SU-DHL-6 (cell line): ENCODE measurements around the gene LPIN1.

Source experiments
- H2AFZ ChIP-seq: fragments of 200-600 bp; sonication (generic); 2 replicates; pipeline ENCODE4 v1.6.1; 2014; ENCODE audit warnings: low read depth, mild to moderate bottlenecking, moderate library complexity, mixed read lengths, antibody characterized with exemption, low read length; ENCODE audit not compliant: severe bottlenecking
- H3F3A ChIP-seq: fragments of 200-600 bp; shearing (Covaris generic); 2 replicates; pipeline ENCODE4 v1.6.0; 2016; ENCODE audit warnings: antibody characterized with exemption, mild to moderate bottlenecking; ENCODE audit not compliant: insufficient read depth
- H3K27ac ChIP-seq: fragments of 200-600 bp; sonication (generic); 2 replicates; pipeline ENCODE4 v1.5.1; 2016; ENCODE audit warnings: low read depth, mild to moderate bottlenecking, low read length, moderate library complexity, mixed read lengths
- H3K27me3 ChIP-seq: fragments of 200-600 bp; sonication (generic), shearing (Covaris generic); 2 replicates; pipeline ENCODE4 v1.6.0; 2014; ENCODE audit warnings: mild to moderate bottlenecking, low read length
- H3K36me3 ChIP-seq: fragments of 200-600 bp; sonication (generic); 2 replicates; pipeline ENCODE4 v1.6.1; 2014; ENCODE audit warnings: mild to moderate bottlenecking, low read length, mixed read lengths
- H3K4me2 ChIP-seq: fragments of 300-600, 200-600 bp; shearing (Covaris generic), sonication (generic); 2 replicates; pipeline ENCODE4 v1.6.0; 2014; ENCODE audit warnings: low read length, low read depth, mild to moderate bottlenecking; ENCODE audit not compliant: poor library complexity, severe bottlenecking
- H3K4me3 ChIP-seq: fragments of 200-600 bp; sonication (generic); 2 replicates; pipeline ENCODE4 v1.5.1; 2014; ENCODE audit warnings: antibody characterized with exemption, low read length, mild to moderate bottlenecking, mixed read lengths; ENCODE audit not compliant: insufficient read depth, poor library complexity, severe bottlenecking
- H3K79me2 ChIP-seq: fragments of 200-600 bp; sonication (generic); 2 replicates; pipeline ENCODE4 v1.6.1; 2014; ENCODE audit warnings: mild to moderate bottlenecking, low read length, moderate library complexity; ENCODE audit not compliant: insufficient read depth
- H3K9ac ChIP-seq: fragments of 200-600 bp; sonication (generic); 2 replicates; pipeline ENCODE4 v1.7.0; 2014; ENCODE audit warnings: mild to moderate bottlenecking, low read length
- H3K9me2 ChIP-seq: fragments of 200-600 bp; sonication (generic); replicated peaks from 2 replicates; pipeline ENCODE4 v1.6.1; 2014; ENCODE audit warnings: low read length; ENCODE audit not compliant: insufficient read depth
- H3K9me3 ChIP-seq: fragments of 200-600 bp; sonication (generic); 2 replicates; pipeline ENCODE4 v1.6.1; 2014; ENCODE audit warnings: low read length, mixed read lengths; ENCODE audit not compliant: insufficient read depth
- H4K20me1 ChIP-seq: fragments of 200-600 bp; sonication (generic); 2 replicates; pipeline ENCODE4 v1.6.1; 2014; ENCODE audit warnings: low read depth, mild to moderate bottlenecking, antibody characterized with exemption, low read length, moderate library complexity, mixed read lengths
- EZH2phosphoT487 ChIP-seq: fragments of 200-600 bp; sonication (generic), shearing (Covaris generic); conservative IDR thresholded peaks from 2 replicates; pipeline ENCODE4 v1.6.1; 2018; ENCODE audit warnings: mild to moderate bottlenecking, antibody characterized with exemption, low read length, moderate library complexity, mixed read lengths
- TF ChIP-seq, protein P1 (sequence below): fragments of 200-600 bp; sonication (generic); IDR thresholded peaks from one replicate; pipeline ENCODE4 v1.5.1; 2017; ENCODE audit warnings: antibody characterized with exemption, mild to moderate bottlenecking, low read length, moderate library complexity; ENCODE audit not compliant: insufficient read depth, poor library complexity, severe bottlenecking

Gene LPIN1

DNA sequence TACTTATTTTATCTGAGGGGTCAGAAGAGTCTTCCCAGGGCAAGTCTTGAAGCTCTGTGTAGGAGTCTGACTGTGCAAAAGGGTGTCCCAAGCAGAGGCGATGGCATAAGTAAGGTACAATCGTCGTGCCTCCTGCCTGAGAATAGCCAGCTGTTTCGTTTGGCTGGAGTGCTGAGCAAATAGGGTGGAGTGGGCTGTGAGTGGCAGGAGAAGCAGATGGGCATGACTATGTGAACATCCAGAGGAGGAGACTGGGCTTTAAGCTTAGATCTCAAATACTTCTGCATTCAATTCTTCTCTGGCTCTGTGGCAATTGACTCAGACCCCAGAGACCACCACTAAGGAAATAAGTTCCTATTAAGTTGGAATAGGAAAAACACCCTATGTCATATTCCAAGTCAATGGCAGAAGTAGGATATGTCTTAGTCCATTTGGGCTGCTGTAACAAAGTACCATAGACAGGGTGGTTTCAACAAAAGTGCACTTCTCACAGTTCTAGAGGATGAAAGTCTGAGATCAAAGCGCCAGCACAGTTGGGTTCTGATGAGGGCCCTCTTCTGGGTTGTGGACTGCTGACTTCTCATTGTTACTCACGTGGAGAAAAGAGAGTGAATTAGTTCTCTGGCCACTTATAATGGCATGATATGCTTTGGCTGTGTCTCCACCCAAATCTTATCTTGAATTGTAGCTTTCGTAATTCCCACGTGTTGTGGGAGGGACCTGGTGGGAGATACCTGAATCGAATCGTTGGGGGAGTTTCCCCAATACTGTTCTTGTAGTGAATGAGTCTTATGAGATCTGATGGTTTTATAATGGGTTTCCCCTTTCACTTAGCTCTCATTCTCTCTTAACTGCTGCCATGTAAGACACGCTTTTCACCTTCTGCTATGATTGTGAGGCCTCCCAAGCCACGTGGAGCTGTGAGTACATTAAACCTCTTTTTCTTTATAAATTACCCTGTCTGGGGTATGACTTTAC, 120.2 kb downstream of the LPIN1 start:
- no peak overlapping the region for H3K27ac ChIP-seq
- H3K79me2 ChIP-seq: no peaks in the 10 kb centered on the region
- no peaks in the 10 kb centered on the region for H4K20me1 ChIP-seq
- no peak overlapping the region for H2AFZ ChIP-seq
- no peaks in the 10 kb centered on the region for H3K9me2 ChIP-seq
- no peak overlapping the region for H3K9ac ChIP-seq
- no peaks in the 10 kb centered on the region for H3F3A ChIP-seq
- H3K27me3 ChIP-seq: no peaks in the 10 kb centered on the region
- H3K4me2 ChIP-seq: no peak overlapping the region
- H3K4me3 ChIP-seq: no peak overlapping the region
- peaks cover 12% of the 10 kb centered on the region; the same call in 1 of the 2 replicates for H3K36me3 ChIP-seq
- no peak for TF ChIP-seq EZH2phosphoT487
- TF ChIP-seq, protein P1, sequence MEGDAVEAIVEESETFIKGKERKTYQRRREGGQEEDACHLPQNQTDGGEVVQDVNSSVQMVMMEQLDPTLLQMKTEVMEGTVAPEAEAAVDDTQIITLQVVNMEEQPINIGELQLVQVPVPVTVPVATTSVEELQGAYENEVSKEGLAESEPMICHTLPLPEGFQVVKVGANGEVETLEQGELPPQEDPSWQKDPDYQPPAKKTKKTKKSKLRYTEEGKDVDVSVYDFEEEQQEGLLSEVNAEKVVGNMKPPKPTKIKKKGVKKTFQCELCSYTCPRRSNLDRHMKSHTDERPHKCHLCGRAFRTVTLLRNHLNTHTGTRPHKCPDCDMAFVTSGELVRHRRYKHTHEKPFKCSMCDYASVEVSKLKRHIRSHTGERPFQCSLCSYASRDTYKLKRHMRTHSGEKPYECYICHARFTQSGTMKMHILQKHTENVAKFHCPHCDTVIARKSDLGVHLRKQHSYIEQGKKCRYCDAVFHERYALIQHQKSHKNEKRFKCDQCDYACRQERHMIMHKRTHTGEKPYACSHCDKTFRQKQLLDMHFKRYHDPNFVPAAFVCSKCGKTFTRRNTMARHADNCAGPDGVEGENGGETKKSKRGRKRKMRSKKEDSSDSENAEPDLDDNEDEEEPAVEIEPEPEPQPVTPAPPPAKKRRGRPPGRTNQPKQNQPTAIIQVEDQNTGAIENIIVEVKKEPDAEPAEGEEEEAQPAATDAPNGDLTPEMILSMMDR: no peak
- H3K9me3 ChIP-seq: no peaks in the 10 kb centered on the region

DNA sequence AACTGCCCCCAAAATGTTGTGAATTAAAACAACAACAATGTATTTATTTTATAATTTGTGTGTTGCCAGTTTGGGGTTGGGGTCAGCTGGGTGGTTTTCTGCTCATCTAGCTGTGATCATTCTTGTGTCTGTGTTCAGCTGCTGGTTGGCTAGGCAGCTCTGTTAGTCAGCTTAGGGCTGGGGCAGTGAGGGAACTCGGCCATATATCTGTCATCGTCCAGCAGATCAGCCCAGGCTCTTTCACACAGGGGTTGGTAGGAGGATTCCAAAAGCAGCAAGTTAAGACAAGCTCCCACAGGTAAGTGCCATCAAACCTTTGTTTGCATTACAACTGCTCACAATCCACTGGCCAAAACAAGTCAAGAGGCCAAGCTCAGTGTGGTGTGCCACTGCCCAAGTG, 121.5 kb downstream of the LPIN1 start:
- Histone ChIP-seq H3K79me2 (no peaks in the 10 kb centered on the region), H3K4me2 (no peak overlapping the region), H2AFZ (no peak overlapping the region), H3K9ac (no peak overlapping the region), H3K27ac (no peak overlapping the region), H3K36me3 (peaks cover 12% of the 10 kb centered on the region; the same call in 1 of the 2 replicates), H3F3A (no peaks in the 10 kb centered on the region), H4K20me1 (no peaks in the 10 kb centered on the region), H3K27me3 (no peaks in the 10 kb centered on the region), H3K9me2 (no peaks in the 10 kb centered on the region), H3K9me3 (no peaks in the 10 kb centered on the region), H3K4me3 (no peak overlapping the region)
- TF ChIP-seq, protein P1: no peak
- TF ChIP-seq EZH2phosphoT487: no peak

DNA sequence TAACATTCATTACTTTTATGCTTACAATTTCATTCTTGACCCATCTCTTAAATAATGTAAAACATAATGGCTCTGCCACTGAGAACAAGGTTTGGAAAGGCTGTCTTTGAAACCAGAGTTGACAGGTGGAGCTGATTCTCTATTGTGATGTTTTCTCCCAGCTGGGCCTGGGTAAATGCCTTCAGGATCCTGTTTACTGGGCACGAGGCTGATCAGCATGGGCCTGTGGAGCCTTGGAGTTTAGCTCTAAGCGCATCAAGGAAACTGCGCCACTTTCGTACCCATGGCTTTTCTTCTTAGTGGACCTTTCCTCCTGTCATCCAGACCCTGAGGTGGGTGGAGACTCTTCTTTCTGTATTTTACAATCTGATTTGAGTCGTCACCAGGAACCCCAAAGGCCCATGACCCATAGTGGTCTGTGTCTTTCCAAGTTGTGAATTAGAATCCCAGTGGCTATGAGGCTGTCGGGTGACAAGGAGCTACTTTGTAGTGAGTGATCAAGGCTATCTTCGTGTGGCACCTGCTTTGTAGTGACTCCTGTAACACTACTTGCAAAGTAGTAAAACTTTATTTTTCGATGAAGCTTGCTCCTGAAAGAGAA, 123.1 kb downstream of the LPIN1 start:
- H3K9me3 ChIP-seq: no peaks in the 10 kb centered on the region
- H3K4me3 ChIP-seq: no peak overlapping the region
- H3K27ac ChIP-seq: no peak overlapping the region
- H3K36me3 ChIP-seq: peaks cover 12% of the 10 kb centered on the region; the same call in 1 of the 2 replicates
- TF ChIP-seq, protein P1: no peak
- TF ChIP-seq EZH2phosphoT487: no peak
- H3K79me2 ChIP-seq: no peaks in the 10 kb centered on the region
- no peaks in the 10 kb centered on the region for H4K20me1 ChIP-seq
- H3K9me2 ChIP-seq: no peaks in the 10 kb centered on the region
- H3K4me2 ChIP-seq: no peak overlapping the region
- H2AFZ ChIP-seq: no peak overlapping the region
- H3K9ac ChIP-seq: no peak overlapping the region
- H3K27me3 ChIP-seq: no peaks in the 10 kb centered on the region
- H3F3A ChIP-seq: no peaks in the 10 kb centered on the region
